Measurements from ENCODE around the gene MRPS5. TPM values are rescaled to one million over a fixed set of nuclear protein-coding genes. Genes with fewer than 3 reads are reported as not detected.
A peak's percentile ranks its signal among the peaks of the same experiment; 100 is the strongest.

Gene MRPS5
- total RNA-seq, 6 experiments from 2014 or later, result 36.1 to 52.1 (median 47.9) TPM

GRCh38 chr2:95063086-95063958, 58.3 kb downstream of the MRPS5 start:
- no peak for ATAC-seq
- H3K27me3 ChIP-seq, result no peaks in the 10 kb centered on the region
- no peaks in the 10 kb centered on the region for H3K4me1 ChIP-seq
- no peak overlapping the region for H3K4me3 ChIP-seq
- H3K9me3 ChIP-seq, result no peaks in the 10 kb centered on the region
- intact Hi-C loops (cut with DNase I), result no loop called here
- DNase-seq, result no peak
- no peaks in the 10 kb centered on the region for H3K36me3 ChIP-seq
- no peak for TF ChIP-seq CTCF (IDR thresholded peaks at IDR 0.05)
- TF ChIP-seq POLR2A (IDR thresholded peaks at IDR 0.05), result no peak
- 55% methylated on average over 10 of the region's 12 CpGs for WGBS (ENCODE audit: insufficient coverage, low coverage, low lambda C conversion rate, missing lambda C conversion rate)
- H3K27ac ChIP-seq, result no peak overlapping the region

- DNase-seq, result no peak
- ATAC-seq, result no peak
- Histone ChIP-seq H3K27ac (no peak overlapping the region), H3K4me1 (no peaks in the 10 kb centered on the region), H3K36me3 (no peaks in the 10 kb centered on the region), H3K9me3 (no peaks in the 10 kb centered on the region), H3K27me3 (no peaks in the 10 kb centered on the region), H3K4me3 (no peak overlapping the region)
- 44% methylated on average over 9 of the region's 11 CpGs for WGBS (ENCODE audit: insufficient coverage, low coverage, low lambda C conversion rate, missing lambda C conversion rate)
- TF ChIP-seq POLR2A (IDR thresholded peaks at IDR 0.05) (no peak), CTCF (IDR thresholded peaks at IDR 0.05) (no peak)
- intact Hi-C loops (cut with DNase I), result no loop called here
These were observed 59.1 kb downstream of the MRPS5 start for GRCh38 chr2:95062242-95063085.

GRCh38 chr2:95061601-95062183, 59.9 kb downstream of the MRPS5 start:
- DNase-seq, result no peak
- WGBS (ENCODE audit: insufficient coverage, low coverage, low lambda C conversion rate, missing lambda C conversion rate), result 40% methylated on average over 2 of the region's 11 CpGs

More at GRCh38 chr2:95061601-95062183, 59.9 kb downstream of the MRPS5 start:
- no peaks in the 10 kb centered on the region for H3K36me3 ChIP-seq
- H3K27me3 ChIP-seq, result no peaks in the 10 kb centered on the region
- H3K4me1 ChIP-seq, result no peaks in the 10 kb centered on the region
- peak in 1 of 4 donors; percentile 13 for ATAC-seq
- H3K27ac ChIP-seq, result no peak overlapping the region
- intact Hi-C loops (cut with DNase I), result no loop called here
- TF ChIP-seq CTCF (IDR thresholded peaks at IDR 0.05) (no peak), POLR2A (IDR thresholded peaks at IDR 0.05) (no peak)
- no peaks in the 10 kb centered on the region for H3K9me3 ChIP-seq
- no peak overlapping the region for H3K4me3 ChIP-seq

All from right lobe of liver (tissue), 6 donors.